ENCODE measurements around the gene ARFGAP2.
A peak's percentile ranks its signal among the peaks of the same experiment; 100 is the strongest.

ARFGAP2 gene

GRCh38 chr11:47186700-47187695 is 10.3 kb upstream of the ARFGAP2 start:
- DNase-seq, result no peak

DNA sequence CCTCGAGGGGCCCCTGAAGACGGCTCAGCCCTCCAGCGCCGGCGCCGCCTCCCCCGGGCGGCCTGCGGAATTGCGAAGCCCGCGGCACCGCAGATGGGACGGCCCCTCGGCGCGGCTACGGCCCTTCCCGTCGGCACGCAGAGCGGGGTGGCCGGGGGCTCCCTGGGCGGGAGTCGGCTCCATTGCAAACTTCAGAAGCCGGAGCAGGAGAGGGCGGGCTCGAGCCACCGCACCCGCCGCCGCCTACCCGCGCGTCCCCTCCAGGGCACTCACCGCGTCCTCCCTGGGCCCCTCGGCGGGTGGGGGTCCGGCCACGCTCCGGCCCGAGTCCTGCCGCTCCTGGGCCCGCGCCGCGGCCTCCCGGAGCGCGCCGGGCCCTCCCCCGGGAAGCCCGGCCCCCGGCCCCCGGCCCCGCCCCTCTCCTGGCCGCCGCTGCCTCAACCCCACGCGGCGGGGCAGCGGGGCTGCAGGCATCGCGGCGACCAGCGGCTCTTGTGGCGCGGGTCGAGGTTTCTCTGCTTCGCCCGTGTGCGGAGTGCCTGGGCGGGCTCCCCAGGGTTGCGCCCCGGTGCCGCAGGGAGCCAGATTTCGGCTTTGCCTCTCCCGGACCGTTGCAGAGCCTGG is 9.5 kb upstream of the ARFGAP2 start, which contains the start of gene PACSIN3:
Gene PACSIN3 (minus strand): TSS at position 359 of the 624 bp plus-strand sequence. CDS start 3,707 bp downstream, outside the sequence.
- no peak for DNase-seq

DNA sequence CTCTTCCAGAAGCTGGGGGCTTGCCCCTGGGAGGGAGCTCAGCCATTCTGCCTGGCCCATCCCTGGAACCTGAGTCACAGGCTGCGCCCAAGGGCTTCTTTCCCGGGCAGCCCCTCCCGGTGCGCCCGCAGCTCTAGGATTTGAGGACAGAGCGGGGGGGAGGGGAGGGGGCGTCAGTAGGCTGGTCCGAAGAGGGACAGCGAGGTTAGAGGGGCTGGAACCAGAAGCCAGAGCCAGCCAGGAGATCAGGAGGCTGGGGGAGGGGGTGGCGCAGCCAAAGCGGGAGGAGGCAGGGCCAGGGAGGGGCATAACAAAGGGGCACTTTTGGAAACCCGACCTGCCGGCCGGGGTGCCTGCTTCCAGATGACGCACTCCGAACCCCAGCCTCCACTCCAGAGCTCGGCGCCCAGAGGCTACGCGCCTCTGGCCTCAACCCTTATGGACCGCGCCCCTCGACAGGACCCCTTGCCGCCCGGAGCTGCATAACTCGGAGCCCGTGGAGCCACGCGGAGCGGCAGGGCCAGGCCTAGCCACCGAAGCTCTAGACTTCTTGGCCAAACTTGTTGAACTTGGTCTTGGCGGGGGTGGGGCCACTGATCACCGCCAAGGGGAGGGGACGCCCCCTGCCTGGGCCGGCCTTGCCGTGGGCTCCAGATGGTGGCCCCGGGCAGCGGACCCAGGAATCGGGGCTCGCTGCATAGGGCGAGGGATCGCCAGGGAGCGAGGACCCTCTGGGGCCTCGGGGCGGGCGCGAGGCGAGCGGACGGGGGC is 8.8 kb upstream of the ARFGAP2 start:
- no peak for DNase-seq

DNA sequence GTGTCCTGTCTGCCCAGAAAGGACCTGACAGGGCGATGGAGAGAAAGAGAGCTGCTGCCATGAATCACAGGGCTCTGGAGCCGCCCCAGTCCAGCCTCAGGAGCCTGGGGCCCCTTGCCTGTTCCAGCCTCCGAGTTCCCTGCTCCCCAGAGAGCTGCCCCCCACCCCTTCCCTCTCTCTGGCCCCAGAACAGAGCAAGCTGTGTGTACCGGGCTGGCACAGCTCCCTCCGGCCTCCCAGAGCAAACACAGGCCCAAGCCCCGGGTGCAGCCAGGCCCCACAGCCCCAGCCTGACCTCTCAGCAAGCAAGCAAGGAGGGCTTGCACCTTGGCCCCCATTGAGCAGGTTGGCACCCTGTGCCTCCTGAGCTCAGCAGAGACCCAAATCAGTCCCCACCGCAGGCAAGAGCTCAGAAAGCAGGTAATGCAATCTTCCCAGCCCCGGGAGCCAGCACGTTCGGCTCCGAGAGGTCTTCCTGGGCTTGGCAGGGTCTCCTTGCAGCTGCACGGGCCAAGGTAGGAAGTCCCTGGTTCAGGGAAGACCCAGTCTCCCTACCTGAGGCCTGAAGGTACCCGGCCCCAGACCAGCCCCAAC is 8.1 kb upstream of the ARFGAP2 start:
- no peak for DNase-seq

DNA sequence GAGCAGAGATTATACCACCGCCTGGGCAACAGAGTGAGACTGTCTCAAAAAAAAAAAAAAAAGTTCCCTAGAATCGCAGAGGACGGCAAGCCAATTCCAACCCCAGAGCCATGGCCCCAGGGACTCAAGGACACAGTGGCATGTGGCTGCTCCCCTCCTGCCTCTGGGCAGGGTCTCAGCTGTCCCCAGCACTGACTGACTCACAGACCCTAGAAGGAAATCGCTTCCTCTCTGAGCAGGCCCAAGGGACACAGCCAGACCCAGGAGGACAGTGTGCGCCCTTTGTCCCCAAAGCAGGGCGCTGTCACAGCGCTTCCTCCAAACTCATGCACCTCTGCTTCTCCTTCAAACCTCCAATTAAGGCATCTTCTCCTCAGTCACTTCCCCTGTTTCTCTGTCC is 7.3 kb upstream of the ARFGAP2 start:
- no peak for DNase-seq

- no peak for DNase-seq
These were observed 6.6 kb upstream of the ARFGAP2 start for GRCh38 chr11:47183031-47183856.

GRCh38 chr11:47182380-47182779 is 5.7 kb upstream of the ARFGAP2 start:
- no peak for DNase-seq

DNA sequence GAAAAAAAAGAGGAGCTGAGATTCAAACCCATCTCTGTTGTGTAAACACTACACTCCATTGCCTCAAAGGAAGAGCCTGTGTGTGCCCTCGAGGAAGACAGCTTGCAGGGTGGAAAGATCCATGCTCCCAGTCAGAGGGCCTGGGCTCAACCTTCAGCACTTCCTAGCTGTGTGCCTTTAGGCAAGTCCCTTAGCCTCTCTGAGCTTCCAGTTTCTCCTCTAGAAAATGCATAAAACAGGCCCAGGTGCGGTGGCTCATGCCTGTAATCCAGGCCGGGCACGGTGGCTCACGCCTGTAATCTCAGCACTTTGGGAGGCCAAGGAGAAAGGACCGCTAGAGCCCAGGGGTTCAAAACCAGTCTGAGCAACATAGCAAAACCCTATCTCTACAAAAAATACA is 4.6 kb upstream of the ARFGAP2 start:
- no peak for DNase-seq

DNA sequence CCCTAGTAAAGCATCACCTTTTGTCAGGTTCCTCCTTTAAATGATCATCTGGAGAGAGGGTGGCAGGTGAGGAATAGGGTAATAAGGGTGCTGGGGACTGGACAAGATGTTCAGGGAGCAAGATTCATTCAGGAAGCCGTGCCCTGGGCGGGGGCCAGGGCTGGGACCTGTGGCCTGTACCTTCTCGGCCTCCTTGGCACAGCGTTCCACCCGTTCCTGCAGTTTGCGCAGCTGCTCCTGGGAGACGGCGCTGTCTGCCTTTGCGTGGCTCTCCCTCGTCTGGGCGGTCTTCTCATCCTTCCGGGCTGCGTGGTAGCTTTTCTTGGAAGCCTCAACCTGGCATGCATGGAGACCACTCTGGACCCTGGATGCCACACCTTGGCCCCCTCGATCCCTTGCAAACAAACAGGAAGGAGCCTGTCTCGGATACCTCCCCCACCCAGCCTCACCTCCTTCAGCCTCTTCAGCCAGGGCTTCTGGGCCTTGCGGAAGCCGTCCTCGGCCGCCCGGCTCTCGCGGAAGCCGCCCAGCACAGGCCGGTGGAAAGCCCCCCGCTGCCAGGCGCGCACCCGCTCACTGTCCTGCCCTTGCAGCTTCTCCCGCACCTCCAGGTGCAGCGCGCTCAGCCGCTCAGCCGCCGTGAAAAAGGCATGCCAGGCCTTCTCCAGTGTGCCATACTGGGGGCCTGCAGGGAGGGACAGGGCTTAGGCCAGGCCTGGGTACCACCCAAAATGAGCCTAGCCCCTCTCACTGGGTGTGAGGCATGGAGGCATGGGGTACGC is 3.5 kb upstream of the ARFGAP2 start:
- no peak for DNase-seq

DNA sequence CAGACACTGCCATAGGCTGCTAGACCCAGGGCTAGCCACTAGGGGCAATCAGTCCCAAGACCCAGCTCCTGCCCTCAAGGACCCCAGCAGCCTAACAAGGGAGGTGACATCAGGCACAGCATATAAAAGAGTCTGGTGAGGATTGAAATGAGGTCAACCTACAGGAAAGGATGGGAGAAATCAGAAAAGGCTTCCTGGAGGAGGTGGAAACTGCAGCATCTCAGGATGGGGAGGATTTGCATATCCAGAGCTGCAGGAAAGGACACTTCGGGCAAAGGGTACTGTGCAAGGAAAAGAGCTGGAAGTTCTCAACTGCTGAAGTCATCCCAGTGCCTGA is 2.9 kb upstream of the ARFGAP2 start:
- peak in 1 of 2 experiments; percentile 20 for DNase-seq

DNA sequence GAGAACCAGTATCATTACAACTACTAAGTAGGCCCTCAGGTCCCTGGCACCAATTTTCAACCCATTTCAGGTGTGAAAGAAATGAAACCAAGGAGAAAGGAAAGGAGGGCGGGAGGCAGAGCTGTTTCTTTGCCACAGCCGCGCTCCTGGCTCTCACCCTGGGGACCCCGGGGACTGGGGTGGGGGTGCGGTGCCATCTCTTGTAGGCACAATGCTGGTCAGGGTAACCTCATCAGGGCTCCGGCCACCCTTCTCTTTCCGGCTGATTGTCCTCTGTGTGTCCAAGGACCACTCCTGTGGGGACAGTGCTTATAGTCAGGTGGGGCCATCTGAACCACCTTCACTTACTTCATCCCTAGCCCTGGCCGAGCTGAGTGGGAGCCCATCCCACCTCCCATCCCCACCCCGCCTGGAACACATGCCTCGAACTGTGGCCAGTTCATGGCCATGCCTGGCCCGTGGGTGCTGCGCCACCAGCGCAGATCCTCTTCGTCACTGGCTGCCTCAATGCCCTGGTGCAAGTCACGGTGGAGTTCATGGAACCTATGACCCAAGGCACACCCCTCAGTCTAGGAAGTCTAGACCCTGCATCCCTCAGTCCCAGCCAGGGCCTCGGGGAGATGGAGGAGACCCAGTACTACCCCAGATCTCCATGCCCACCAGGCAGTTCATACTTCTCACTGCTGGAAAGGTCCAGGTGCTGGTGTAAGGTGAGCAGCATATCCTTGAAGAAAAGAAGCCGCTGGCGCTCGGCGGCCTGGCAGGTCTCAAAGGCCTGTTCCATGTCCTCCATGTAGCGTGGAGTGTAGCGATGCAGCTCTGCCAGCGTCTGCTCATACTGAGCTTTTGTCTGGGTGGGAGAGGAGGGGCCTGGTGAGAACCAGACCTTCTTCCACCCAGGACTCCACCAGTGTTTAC is 2.3 kb upstream of the ARFGAP2 start:
- DNase-seq, result no peak

GRCh38 chr11:47178316-47178715 is 1.6 kb upstream of the ARFGAP2 start:
- DNase-seq, result no peak

DNA sequence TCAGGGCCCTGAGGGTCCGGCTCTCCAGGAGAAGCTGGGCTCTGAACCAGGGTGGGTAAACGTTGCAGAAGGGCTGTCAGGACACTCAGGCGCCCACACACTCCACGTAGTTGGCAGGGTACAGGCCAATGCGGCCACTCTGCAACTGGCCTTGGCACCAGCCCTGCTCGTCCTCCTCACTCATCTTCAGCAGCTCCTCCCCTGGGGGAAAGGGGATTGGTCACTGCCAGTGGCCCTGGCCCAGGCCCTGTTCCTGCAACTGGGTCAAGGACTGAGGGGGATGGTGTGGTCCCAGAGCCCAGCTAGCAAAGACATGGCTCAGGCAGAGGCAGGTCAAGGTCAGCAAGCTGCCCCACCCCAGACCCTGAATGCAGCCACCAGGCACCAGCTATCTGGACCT is 1.2 kb upstream of the ARFGAP2 start:
- no peak for DNase-seq

DNA sequence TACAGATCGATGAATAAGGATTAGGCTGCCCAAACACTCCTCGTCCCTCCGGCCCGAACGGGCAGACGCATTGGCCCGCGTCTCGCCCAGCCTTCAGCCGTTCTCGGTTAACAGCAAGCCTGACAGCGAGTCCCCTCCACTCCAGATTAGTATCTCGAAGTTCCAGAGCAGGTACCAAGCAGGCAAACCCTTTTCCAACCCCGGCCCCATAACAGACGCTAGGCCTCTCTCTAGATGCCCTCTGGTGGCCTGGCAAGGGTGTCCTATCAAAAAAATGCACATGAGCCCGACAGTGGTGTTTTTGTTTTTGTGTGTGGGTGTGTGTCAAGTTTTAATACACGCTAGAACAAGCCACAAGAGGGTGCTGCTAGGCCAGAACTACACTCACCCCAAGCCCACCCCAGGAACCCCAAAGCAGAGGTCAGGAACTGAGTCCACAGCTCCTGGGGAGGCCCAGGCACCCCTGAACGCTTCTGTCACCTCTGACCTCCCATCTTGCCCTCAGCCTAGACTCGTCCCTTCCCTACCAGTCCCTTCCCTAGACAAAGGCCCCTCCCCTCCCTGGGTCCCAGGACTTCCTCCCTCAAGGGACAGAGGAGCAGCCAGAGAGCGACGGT is 658 bp upstream of the ARFGAP2 start:
- DNase-seq, result peak in 1 of 2 experiments; percentile 42

GRCh38 chr11:47175746-47176327 is 842 bp downstream of the ARFGAP2 start:
- no peak for DNase-seq

GRCh38 chr11:47172740-47173336 is 3.8 kb downstream of the ARFGAP2 start:
- no peak for DNase-seq

DNA sequence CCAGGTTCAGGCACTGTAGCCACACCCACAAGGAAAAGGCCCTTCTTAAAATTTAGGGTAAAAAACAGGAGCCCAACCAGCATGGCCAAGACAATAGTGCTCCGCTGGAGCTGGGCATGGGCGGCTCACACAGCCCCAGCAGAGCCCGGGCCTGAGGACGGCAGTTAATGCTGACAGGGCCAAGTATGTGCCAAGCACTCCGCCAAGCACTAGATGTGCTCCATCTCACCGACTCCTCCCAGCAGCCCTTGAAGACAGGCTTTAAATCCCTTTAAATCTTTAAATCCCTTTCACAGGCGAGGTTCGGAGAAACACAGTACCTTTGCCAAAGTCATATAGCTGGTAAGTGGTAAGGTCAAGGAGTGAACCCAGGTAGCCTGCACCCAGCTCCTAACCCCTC is 4.8 kb downstream of the ARFGAP2 start:
- no peak for DNase-seq

- no peak for DNase-seq
These were observed 5.4 kb downstream of the ARFGAP2 start for GRCh38 chr11:47171061-47171838.

Measured in NCI-H187 (cell line).